ENCODE measurements around the gene ATP6V0D1. TPM values are rescaled to one million over a fixed set of nuclear protein-coding genes. Genes with fewer than 3 reads are reported as not detected.

Gene ATP6V0D1
- total RNA-seq, 3 donors from 2014 or later = 101 to 122 (median 104) TPM

DNA sequence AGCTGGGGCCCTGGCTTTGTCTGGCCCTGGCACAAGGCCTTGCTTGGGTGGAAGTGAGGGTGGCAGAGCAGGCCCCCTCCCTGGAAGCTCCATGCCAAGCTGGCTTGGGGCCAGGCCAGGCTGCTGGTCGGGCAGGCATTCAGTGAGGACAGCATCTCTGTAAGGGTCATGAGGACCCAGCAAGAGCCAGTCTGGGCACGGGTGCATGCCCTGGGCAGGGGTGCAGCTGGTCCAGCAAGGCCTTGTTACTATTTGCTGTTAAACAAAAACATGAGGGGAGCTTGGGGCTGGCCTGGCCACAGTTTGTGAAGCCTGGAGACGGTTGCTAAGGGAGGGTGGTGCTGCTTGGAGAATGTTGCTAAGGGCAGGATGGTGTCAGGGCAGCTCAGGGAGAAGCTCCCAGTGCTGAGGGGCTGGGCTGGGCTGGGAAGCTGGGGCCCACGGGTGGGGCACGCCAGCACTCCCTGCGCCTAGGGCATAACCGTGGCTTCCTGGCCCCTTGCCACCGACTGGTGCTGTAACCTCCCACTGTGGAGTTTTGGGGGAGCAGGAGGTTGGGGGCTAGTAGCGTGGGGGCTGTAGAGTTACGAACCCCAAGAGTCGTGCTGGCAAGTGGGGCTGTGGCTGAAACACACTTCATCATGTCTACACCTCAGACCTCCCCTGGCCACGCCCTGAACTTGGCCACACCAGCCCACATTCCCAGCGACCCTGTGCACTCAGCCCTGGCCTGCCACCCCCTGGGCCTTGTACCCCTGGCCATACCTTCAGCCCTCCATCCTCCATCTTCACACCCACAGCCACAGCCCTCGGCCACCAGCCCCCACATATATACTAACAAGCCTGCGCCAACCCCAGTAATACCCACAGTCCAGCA, 89.3 kb downstream of the ATP6V0D1 start:
- Histone ChIP-seq H3K4me1 (peaks cover 6 to 17% of the 10 kb centered on the region in 2 donors), H3K4me3 (peak overlapping the region in 1 of 3 donors; percentile 43), H3K36me3 (no peaks in the 10 kb centered on the region), H3K9me3 (no peaks in the 10 kb centered on the region), H3K27ac (peak overlapping the region in 1 of 2 donors; percentile 82), H3K27me3 (no peaks in the 10 kb centered on the region)
- TF ChIP-seq POLR2AphosphoS5 (IDR thresholded peaks at IDR 0.05) (no peak), POLR2A (IDR thresholded peaks at IDR 0.05) (no peak)
- TF ChIP-seq, protein P1, sequence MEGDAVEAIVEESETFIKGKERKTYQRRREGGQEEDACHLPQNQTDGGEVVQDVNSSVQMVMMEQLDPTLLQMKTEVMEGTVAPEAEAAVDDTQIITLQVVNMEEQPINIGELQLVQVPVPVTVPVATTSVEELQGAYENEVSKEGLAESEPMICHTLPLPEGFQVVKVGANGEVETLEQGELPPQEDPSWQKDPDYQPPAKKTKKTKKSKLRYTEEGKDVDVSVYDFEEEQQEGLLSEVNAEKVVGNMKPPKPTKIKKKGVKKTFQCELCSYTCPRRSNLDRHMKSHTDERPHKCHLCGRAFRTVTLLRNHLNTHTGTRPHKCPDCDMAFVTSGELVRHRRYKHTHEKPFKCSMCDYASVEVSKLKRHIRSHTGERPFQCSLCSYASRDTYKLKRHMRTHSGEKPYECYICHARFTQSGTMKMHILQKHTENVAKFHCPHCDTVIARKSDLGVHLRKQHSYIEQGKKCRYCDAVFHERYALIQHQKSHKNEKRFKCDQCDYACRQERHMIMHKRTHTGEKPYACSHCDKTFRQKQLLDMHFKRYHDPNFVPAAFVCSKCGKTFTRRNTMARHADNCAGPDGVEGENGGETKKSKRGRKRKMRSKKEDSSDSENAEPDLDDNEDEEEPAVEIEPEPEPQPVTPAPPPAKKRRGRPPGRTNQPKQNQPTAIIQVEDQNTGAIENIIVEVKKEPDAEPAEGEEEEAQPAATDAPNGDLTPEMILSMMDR (IDR thresholded peaks at IDR 0.05) = no peak
- no peak for DNase-seq (ENCODE audit: low spot score in 2 of 2)
- intact Hi-C loops (cut with DNase I; ENCODE audit: low total_unique reads) = no loop called here

DNA sequence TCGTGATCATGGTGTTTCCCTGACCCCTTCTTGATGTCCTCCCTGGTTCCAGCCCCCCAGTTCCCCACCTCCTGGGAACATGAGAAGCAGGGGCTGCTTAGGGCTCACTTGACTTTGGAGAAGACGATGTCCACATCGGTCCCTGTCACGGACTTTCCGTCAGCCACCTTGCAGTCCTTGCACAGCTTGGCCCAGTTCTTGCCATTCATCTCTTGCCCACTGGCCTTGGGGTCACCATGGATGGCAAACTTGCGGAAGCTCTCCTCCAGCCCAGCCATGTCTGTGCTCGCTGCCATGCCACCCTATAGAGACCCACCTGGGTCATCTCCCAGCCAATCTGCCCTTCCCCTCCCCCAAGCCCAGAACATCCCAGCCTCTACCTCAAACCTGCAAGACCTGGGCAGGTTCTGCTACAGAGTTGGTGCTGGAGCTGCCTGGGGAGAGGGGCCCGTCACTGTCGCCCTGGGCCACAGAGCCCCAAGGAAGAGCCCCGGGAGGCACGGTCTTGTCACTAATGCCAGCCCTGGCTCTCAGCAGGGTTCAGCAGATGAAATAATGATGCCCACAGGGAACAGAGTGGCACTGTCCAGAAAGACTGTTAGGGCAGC, 90.0 kb downstream of the ATP6V0D1 start:
- Histone ChIP-seq H3K4me3 (no peak overlapping the region), H3K4me1 (peaks cover 6 to 14% of the 10 kb centered on the region in 2 donors), H3K27me3 (no peaks in the 10 kb centered on the region), H3K27ac (peak overlapping the region in 1 of 2 donors; percentile 82), H3K36me3 (no peaks in the 10 kb centered on the region), H3K9me3 (no peaks in the 10 kb centered on the region)
- TF ChIP-seq POLR2AphosphoS5 (IDR thresholded peaks at IDR 0.05) (no peak), POLR2A (IDR thresholded peaks at IDR 0.05) (no peak)
- TF ChIP-seq, protein P1 (IDR thresholded peaks at IDR 0.05) = no peak
- intact Hi-C loops (cut with DNase I; ENCODE audit: low total_unique reads) = no loop called here
- no peak for DNase-seq (ENCODE audit: low spot score in 2 of 2)

DNA sequence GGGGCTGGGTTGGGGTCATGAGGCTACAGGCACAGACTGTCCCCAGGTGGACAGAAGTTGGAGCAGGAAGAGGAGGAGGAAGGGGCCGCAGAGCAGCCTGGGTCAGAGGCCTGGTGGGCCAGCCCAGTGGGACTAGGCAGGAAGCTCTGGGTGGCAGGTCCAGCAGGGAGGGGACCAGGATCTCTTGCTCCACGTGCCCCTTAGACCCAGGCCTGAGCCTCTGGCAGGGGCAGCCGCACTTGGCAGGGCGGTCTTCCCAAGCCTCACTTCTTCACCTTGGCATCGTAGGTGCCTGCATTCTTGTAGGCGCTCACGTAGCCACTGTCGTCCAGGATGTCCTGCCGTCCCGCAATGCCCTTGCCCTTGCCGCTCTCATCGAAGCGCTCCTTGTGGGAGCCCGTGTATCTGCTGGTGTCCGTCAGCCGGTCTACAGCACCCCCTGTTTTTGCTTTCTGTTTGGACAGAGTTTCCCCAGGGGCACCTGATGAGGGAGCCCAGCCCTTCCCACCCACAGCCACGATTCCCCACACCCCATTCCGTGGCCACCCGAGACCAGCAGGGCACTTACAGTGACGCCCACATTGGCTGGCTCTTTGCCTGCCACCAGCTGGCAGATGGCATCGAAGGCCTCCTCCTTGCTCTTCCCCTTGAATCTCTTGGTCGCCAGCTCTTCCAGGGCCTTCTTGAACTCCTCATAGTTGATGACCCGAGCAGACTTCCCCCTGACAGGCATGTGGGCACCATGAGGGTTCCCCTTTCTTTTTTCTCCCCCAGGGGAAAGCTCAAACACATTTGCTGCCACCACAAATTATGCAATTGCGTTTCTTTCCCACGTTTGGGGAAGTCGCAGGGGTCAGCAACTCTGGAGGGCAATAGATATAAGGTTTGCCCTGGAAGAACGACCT, 90.8 kb downstream of the ATP6V0D1 start:
- DNase-seq (ENCODE audit: low spot score in 2 of 2) = no peak
- Histone ChIP-seq H3K27ac (no peak overlapping the region), H3K27me3 (no peaks in the 10 kb centered on the region), H3K9me3 (no peaks in the 10 kb centered on the region), H3K4me3 (no peak overlapping the region), H3K36me3 (no peaks in the 10 kb centered on the region), H3K4me1 (peaks cover 6 to 9% of the 10 kb centered on the region in 2 donors)
- TF ChIP-seq POLR2A (IDR thresholded peaks at IDR 0.05) (no peak), POLR2AphosphoS5 (IDR thresholded peaks at IDR 0.05) (no peak)
- TF ChIP-seq, protein P1 (IDR thresholded peaks at IDR 0.05) = no peak
- intact Hi-C loops (cut with DNase I; ENCODE audit: low total_unique reads) = no loop called here

DNA sequence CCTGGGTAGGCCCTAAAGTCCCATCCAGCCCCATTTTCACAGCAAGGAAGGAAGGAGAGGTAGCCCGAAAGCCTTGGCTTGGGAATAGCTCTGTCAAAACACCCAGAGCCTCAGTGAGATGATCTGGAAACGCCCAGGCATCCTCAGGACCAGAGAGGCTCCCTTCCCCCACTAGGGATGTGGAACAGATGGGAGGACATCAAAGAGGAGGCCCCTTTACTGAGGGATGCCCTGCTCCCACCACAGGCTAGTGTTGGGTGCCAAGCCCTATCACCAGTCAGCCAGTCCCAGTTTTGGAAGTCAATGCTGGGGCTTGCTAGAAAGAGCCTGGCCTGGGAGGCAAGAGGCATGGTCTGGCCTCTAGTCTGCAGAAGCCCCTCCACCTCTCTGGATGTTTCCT, 92.4 kb downstream of the ATP6V0D1 start:
- H3K9me3 ChIP-seq = no peaks in the 10 kb centered on the region
- intact Hi-C loops (cut with DNase I; ENCODE audit: low total_unique reads) = no loop called here
- no peaks in the 10 kb centered on the region for H3K27me3 ChIP-seq
- no peak overlapping the region for H3K27ac ChIP-seq
- no peak for DNase-seq (ENCODE audit: low spot score in 2 of 2)
- H3K4me3 ChIP-seq = no peak overlapping the region
- TF ChIP-seq POLR2A (IDR thresholded peaks at IDR 0.05) = no peak
- TF ChIP-seq, protein P1 (IDR thresholded peaks at IDR 0.05) = no peak
- TF ChIP-seq POLR2AphosphoS5 (IDR thresholded peaks at IDR 0.05) = no peak
- no peaks in the 10 kb centered on the region for H3K36me3 ChIP-seq
- H3K4me1 ChIP-seq = peaks cover 2 to 6% of the 10 kb centered on the region in 2 donors
